Keratinocyte (primary cell): ENCODE results near the gene MRPS15.

ENCODE experiments used
- CTCF ChIP-seq, 3 experiments: IDR thresholded peaks in 1 of 3; conservative IDR thresholded peaks in 1 of 3; optimal IDR thresholded peaks in 1 of 3; 2 replicates in 2 of 3; 3 replicates in 1 of 3; pipeline versions ENCODE3 to v1.5.1; 2011; ENCODE audit warnings: low read length in 3 of 3, mild to moderate bottlenecking in 3 of 3, moderate library complexity in 2 of 3, control low read depth in 1 of 3, inconsistent platforms in 1 of 3; ENCODE audit not compliant: insufficient read depth in 2 of 3; ENCODE audit errors: extremely low read depth in 1 of 3
- EZH2 ChIP-seq: IDR thresholded peaks from one replicate; pipeline ENCODE4 v1.6.1; 2012; ENCODE audit warnings: inconsistent platforms, mild to moderate bottlenecking, low read length, moderate library complexity

GRCh38 chr1:36511804-36512798 is 47.9 kb upstream of the MRPS15 start:
- TF ChIP-seq CTCF (optimal IDR thresholded peaks at IDR 0.05 in 1 of 3, IDR thresholded peaks at IDR 0.05 in 1 of 3, conservative IDR thresholded peaks at IDR 0.05 in 1 of 3; ENCODE audit: extremely low read depth in 1 of 3, insufficient read depth in 2 of 3, low read length in 3 of 3) (no peak), EZH2 (no peak)
